Ramos (cell line): ENCODE results near the gene AIFM2.

Experiments used
- in situ Hi-C: fragments of 300-500 bp; cut with MboI; formaldehyde crosslinking; loops from one replicate; pipeline ENCODE4 v1.14.3; 2022; ENCODE audit warnings: low sequenced_read_pairs; ENCODE audit not compliant: unreplicated experiment

The AIFM2 gene

GRCh38 chr10:70064486-70064885 is 68.1 kb downstream of the AIFM2 start:
- in situ Hi-C loops = no loop called here

GRCh38 chr10:70063418-70064098 is 69.1 kb downstream of the AIFM2 start:
- in situ Hi-C loops = no loop called here
